Fibroblast of skin of abdomen (primary cell): ENCODE measurements around the gene ECI2.
"Not testable (repeated sequence)": the region's sequence is repeated elsewhere in the genome, so short reads cannot be mapped to it uniquely, and the experiment has no call there.

Experiments used
- DNase-seq: peaks from one replicate; pipeline ENCODE4 v3.0.0-alpha.2; 2013

Gene ECI2

GRCh38 chr6:4101298-4101697 is 34.1 kb downstream of the ECI2 start:
- DNase-seq: no peak

GRCh38 chr6:4100655-4101054 is 34.7 kb downstream of the ECI2 start:
- DNase-seq: no peak

- DNase-seq: no peak
Measured at GRCh38 chr6:4093288-4093687, 42.1 kb downstream of the ECI2 start.

GRCh38 chr6:4091941-4092340 is 43.4 kb downstream of the ECI2 start:
- DNase-seq: no peak

GRCh38 chr6:4090043-4090442 is 45.3 kb downstream of the ECI2 start:
- not testable (repeated sequence) for DNase-seq

- no peak for DNase-seq
Measured at GRCh38 chr6:4088704-4089103, 46.7 kb downstream of the ECI2 start.

GRCh38 chr6:4085332-4085700 is 50.1 kb downstream of the ECI2 start:
- DNase-seq: peak; percentile 67

GRCh38 chr6:4084444-4085331 is 50.7 kb downstream of the ECI2 start:
- DNase-seq: no peak

GRCh38 chr6:4078691-4079471 is 56.5 kb downstream of the ECI2 start, which contains the start of gene FAM217A:
Gene FAM217A (minus strand): TSS chr6:4079137. CDS start chr6:4077414, 1,723 bp downstream.
- DNase-seq: no peak

- DNase-seq: no peak
Measured at GRCh38 chr6:4074478-4075235, 60.7 kb downstream of the ECI2 start.

GRCh38 chr6:4071330-4071729 is 64.0 kb downstream of the ECI2 start:
- DNase-seq: no peak

GRCh38 chr6:4069199-4069598 is 66.2 kb downstream of the ECI2 start:
- no peak for DNase-seq

GRCh38 chr6:4067673-4068072 is 67.7 kb downstream of the ECI2 start:
- no peak for DNase-seq

GRCh38 chr6:4066029-4066755 is 69.2 kb downstream of the ECI2 start:
- DNase-seq: no peak
